DOHH2 (cell line): Measurements from ENCODE around the gene FRMD3.

Source experiments
- EZH2phosphoT487 ChIP-seq: fragments of 200-600 bp; sonication (generic); IDR thresholded peaks from 2 replicates; pipeline ENCODE4 v1.6.1; 2017; ENCODE audit warnings: borderline replicate concordance, mild to moderate bottlenecking, antibody characterized with exemption, low read length, moderate library complexity, mixed read lengths
- TF ChIP-seq, protein P1 (sequence below): fragments of 200-600 bp; sonication (generic); IDR thresholded peaks from one replicate; pipeline ENCODE4 v1.5.1; 2014; ENCODE audit warnings: antibody characterized with exemption, mild to moderate bottlenecking, low read depth, low read length; ENCODE audit not compliant: poor library complexity, severe bottlenecking

DNA sequence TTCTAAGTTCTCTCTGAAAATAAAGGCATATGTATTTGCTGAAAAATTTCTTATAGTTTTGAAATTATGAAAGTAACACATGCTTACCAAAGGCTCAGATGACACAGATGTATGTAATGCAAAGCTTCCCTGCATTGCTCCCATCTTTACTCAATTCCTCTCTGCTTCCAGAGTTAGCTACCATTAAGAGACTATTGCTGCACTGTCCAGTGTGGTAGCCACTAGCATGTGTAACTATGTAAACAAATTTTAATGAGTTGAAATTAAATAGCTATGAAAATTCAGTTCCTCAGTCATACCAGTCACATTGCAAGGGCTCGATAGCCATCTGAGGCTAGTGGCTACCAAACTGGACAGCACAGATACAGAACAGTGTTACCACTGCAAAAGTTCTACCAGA is 17.9 kb downstream of the FRMD3 start:
- TF ChIP-seq, protein P1, sequence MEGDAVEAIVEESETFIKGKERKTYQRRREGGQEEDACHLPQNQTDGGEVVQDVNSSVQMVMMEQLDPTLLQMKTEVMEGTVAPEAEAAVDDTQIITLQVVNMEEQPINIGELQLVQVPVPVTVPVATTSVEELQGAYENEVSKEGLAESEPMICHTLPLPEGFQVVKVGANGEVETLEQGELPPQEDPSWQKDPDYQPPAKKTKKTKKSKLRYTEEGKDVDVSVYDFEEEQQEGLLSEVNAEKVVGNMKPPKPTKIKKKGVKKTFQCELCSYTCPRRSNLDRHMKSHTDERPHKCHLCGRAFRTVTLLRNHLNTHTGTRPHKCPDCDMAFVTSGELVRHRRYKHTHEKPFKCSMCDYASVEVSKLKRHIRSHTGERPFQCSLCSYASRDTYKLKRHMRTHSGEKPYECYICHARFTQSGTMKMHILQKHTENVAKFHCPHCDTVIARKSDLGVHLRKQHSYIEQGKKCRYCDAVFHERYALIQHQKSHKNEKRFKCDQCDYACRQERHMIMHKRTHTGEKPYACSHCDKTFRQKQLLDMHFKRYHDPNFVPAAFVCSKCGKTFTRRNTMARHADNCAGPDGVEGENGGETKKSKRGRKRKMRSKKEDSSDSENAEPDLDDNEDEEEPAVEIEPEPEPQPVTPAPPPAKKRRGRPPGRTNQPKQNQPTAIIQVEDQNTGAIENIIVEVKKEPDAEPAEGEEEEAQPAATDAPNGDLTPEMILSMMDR = no peak
- no peak for TF ChIP-seq EZH2phosphoT487
